ENCODE data around the gene CHMP4B. TPM values are rescaled to one million over a fixed set of nuclear protein-coding genes. Genes with fewer than 3 reads are reported as not detected.
A peak's percentile ranks its signal among the peaks of the same experiment; 100 is the strongest.

CHMP4B gene, protein sequence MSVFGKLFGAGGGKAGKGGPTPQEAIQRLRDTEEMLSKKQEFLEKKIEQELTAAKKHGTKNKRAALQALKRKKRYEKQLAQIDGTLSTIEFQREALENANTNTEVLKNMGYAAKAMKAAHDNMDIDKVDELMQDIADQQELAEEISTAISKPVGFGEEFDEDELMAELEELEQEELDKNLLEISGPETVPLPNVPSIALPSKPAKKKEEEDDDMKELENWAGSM
- 68.2 TPM for polyA plus RNA-seq (2013, experiment 1 of 2)
- polyA plus RNA-seq (2013, experiment 2 of 2), result 67.4 TPM

- Histone ChIP-seq H3K27ac (replicated peaks; ENCODE audit: low read length) (peak within 1 kb of the TSS; percentile 31), H3K14ac (ENCODE audit: low read length) (peak within 1 kb of the TSS; percentile 60), H4K8ac (ENCODE audit: low read depth, low read length) (no peak within 1 kb of the TSS), H2BK5ac (ENCODE audit: low read length) (peak within 1 kb of the TSS; percentile 40), H3K9ac (ENCODE audit: low read depth, low read length, poor library complexity) (peak within 1 kb of the TSS; percentile 94), H3K4ac (ENCODE audit: low read length) (no peak within 1 kb of the TSS), H3K36me3 (replicated peaks in 1 of 2; ENCODE audit: control insufficient read depth in 2 of 2, insufficient read depth in 2 of 2, low read length in 2 of 2) (peaks cover 0 to 15% of the 10 kb centered on the region in 2 donors), H2BK120ac (ENCODE audit: low read depth, low read length) (no peak within 1 kb of the TSS), H2BK12ac (ENCODE audit: low read length) (no peak within 1 kb of the TSS), H3K18ac (ENCODE audit: low read length) (peak within 1 kb of the TSS; percentile 77), H3K79me1 (ENCODE audit: low read depth, low read length) (peaks cover 11% of the 10 kb centered on the region), H3K4me1 (ENCODE audit: control insufficient read depth in 2 of 2, insufficient read depth in 1 of 2, low read depth in 1 of 2, low read length in 2 of 2) (peaks cover 5% of the 10 kb centered on the region in 2 donors), H2AK5ac (ENCODE audit: low read depth, low read length) (no peak within 1 kb of the TSS), H2AFZ (ENCODE audit: low read length) (peak within 1 kb of the TSS; percentile 87), H4K91ac (ENCODE audit: low read depth, low read length, poor library complexity) (no peak within 1 kb of the TSS), H3K4me3 (ENCODE audit: low read length in 2 of 2) (peak within 1 kb of the TSS; percentile 86 to 88), H3K23ac (ENCODE audit: low read depth, low read length, poor library complexity) (peak within 1 kb of the TSS; percentile 32), H2BK15ac (ENCODE audit: low read length) (no peak within 1 kb of the TSS), H3K4me2 (ENCODE audit: insufficient read depth, low read length, poor library complexity, severe bottlenecking) (peak within 1 kb of the TSS; percentile 69), H3K9me3 (replicated peaks in 1 of 2; ENCODE audit: control insufficient read depth in 2 of 2, insufficient read depth in 1 of 2, low read depth in 1 of 2, low read length in 2 of 2) (no peaks in the 10 kb centered on the region), H3K27me3 (ENCODE audit: control insufficient read depth in 3 of 3, insufficient read depth in 3 of 3, low read depth in 1 of 3, low read length in 3 of 3) (no peaks in the 10 kb centered on the region)
- no CpG with 5 or more reads among the region's 71 CpGs for WGBS, 2 donors (ENCODE audit: extremely low coverage in 2 of 2, insufficient read length in 2 of 2, insufficient replicate concordance in 1 of 2)
- DNase-seq (ENCODE audit: low spot score), result peak; percentile 97
Observed at GRCh38 chr20:33810885-33811775, at the start of gene CHMP4B. Gene CHMP4B, plus strand, starts transcription at chr20:33811348. Its CDS starts 121 bp downstream, at chr20:33811469.

GRCh38 chr20:33761698-33762250 lies 49.4 kb upstream of the CHMP4B start:
- Histone ChIP-seq H3K4me1 (ENCODE audit: control insufficient read depth in 2 of 2, insufficient read depth in 1 of 2, low read depth in 1 of 2, low read length in 2 of 2) (no peaks in the 10 kb centered on the region), H3K9me3 (replicated peaks in 1 of 2; ENCODE audit: control insufficient read depth in 2 of 2, insufficient read depth in 1 of 2, low read depth in 1 of 2, low read length in 2 of 2) (peaks cover 0 to 7% of the 10 kb centered on the region in 2 donors), H3K27me3 (ENCODE audit: control insufficient read depth in 3 of 3, insufficient read depth in 3 of 3, low read depth in 1 of 3, low read length in 3 of 3) (no peaks in the 10 kb centered on the region)

GRCh38 chr20:33765099-33765498 lies 46.0 kb upstream of the CHMP4B start:
- no peaks in the 10 kb centered on the region for H3K36me3 ChIP-seq (replicated peaks in 1 of 2; ENCODE audit: control insufficient read depth in 2 of 2, insufficient read depth in 2 of 2, low read length in 2 of 2)
- peaks cover 2% of the 10 kb centered on the region for H3K79me1 ChIP-seq (ENCODE audit: low read depth, low read length)
- H4K8ac ChIP-seq (ENCODE audit: low read depth, low read length), result no peak overlapping the region
- H3K4me1 ChIP-seq (ENCODE audit: control insufficient read depth in 2 of 2, insufficient read depth in 1 of 2, low read depth in 1 of 2, low read length in 2 of 2), result no peaks in the 10 kb centered on the region
- DNase-seq (ENCODE audit: low spot score), result no peak
- H2BK15ac ChIP-seq (ENCODE audit: low read length), result no peak overlapping the region
- no peak overlapping the region for H2BK120ac ChIP-seq (ENCODE audit: low read depth, low read length)
- H4K91ac ChIP-seq (ENCODE audit: low read depth, low read length, poor library complexity), result no peak overlapping the region
- H3K4me3 ChIP-seq (ENCODE audit: low read length in 2 of 2), result no peak overlapping the region
- H3K9me3 ChIP-seq (replicated peaks in 1 of 2; ENCODE audit: control insufficient read depth in 2 of 2, insufficient read depth in 1 of 2, low read depth in 1 of 2, low read length in 2 of 2), result no peaks in the 10 kb centered on the region
- H3K18ac ChIP-seq (ENCODE audit: low read length), result no peak overlapping the region
- no peak overlapping the region for H3K9ac ChIP-seq (ENCODE audit: low read depth, low read length, poor library complexity)
- no peak overlapping the region for H2BK5ac ChIP-seq (ENCODE audit: low read length)
- no peak overlapping the region for H3K23ac ChIP-seq (ENCODE audit: low read depth, low read length, poor library complexity)
- no peak overlapping the region for H3K27ac ChIP-seq (replicated peaks; ENCODE audit: low read length)
- H2AFZ ChIP-seq (ENCODE audit: low read length), result no peak overlapping the region
- WGBS, 2 donors (ENCODE audit: extremely low coverage in 2 of 2, insufficient read length in 2 of 2, insufficient replicate concordance in 1 of 2), result no CpG with 5 or more reads among the region's 2 CpGs
- H3K27me3 ChIP-seq (ENCODE audit: control insufficient read depth in 3 of 3, insufficient read depth in 3 of 3, low read depth in 1 of 3, low read length in 3 of 3), result no peaks in the 10 kb centered on the region
- H3K4me2 ChIP-seq (ENCODE audit: insufficient read depth, low read length, poor library complexity, severe bottlenecking), result no peak overlapping the region
- no peak overlapping the region for H3K14ac ChIP-seq (ENCODE audit: low read length)
- H3K4ac ChIP-seq (ENCODE audit: low read length), result no peak overlapping the region
- H2BK12ac ChIP-seq (ENCODE audit: low read length), result no peak overlapping the region
- H2AK5ac ChIP-seq (ENCODE audit: low read depth, low read length), result no peak overlapping the region

More at GRCh38 chr20:33761698-33762250, 49.4 kb upstream of the CHMP4B start:
- Histone ChIP-seq H4K8ac (ENCODE audit: low read depth, low read length) (no peak overlapping the region), H3K79me1 (ENCODE audit: low read depth, low read length) (peaks cover 2% of the 10 kb centered on the region), H2BK12ac (ENCODE audit: low read length) (no peak overlapping the region), H3K18ac (ENCODE audit: low read length) (peak overlapping the region; percentile 49), H4K91ac (ENCODE audit: low read depth, low read length, poor library complexity) (no peak overlapping the region), H2AK5ac (ENCODE audit: low read depth, low read length) (no peak overlapping the region), H2BK15ac (ENCODE audit: low read length) (no peak overlapping the region), H3K36me3 (replicated peaks in 1 of 2; ENCODE audit: control insufficient read depth in 2 of 2, insufficient read depth in 2 of 2, low read length in 2 of 2) (no peaks in the 10 kb centered on the region), H3K4ac (ENCODE audit: low read length) (no peak overlapping the region), H2BK5ac (ENCODE audit: low read length) (peak overlapping the region; percentile 19), H3K27ac (replicated peaks; ENCODE audit: low read length) (no peak overlapping the region), H3K23ac (ENCODE audit: low read depth, low read length, poor library complexity) (no peak overlapping the region), H3K4me3 (ENCODE audit: low read length in 2 of 2) (peak overlapping the region in 1 of 2 donors; percentile 50), H2AFZ (ENCODE audit: low read length) (no peak overlapping the region), H2BK120ac (ENCODE audit: low read depth, low read length) (no peak overlapping the region), H3K9ac (ENCODE audit: low read depth, low read length, poor library complexity) (no peak overlapping the region), H3K4me2 (ENCODE audit: insufficient read depth, low read length, poor library complexity, severe bottlenecking) (no peak overlapping the region), H3K14ac (ENCODE audit: low read length) (no peak overlapping the region)
- DNase-seq (ENCODE audit: low spot score), result no peak
- whole genome bisulfite sequencing, 2 donors (ENCODE audit: extremely low coverage in 2 of 2, insufficient read length in 2 of 2, insufficient replicate concordance in 1 of 2), result no CpG with 5 or more reads among the region's 13 CpGs

DNA sequence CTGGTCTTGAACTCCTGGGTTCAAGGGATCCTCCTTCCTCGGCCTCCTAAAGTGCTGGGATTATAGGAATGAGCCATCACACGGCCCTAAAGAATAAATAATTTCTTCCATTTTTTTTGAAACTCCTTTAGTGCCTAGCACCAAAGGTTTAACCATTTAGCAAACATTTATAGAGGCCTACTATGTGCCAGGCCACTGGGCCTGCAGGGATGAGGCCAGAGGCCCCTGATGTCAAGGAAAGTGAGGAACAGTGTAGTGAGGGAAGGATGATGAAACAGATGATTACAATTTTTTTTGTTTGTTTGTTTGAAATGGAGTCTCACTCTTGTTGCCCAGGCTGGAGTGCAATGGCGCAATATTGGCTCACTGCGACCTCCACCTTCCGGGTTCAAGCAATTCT lies 45.6 kb upstream of the CHMP4B start:
- no peak overlapping the region for H3K23ac ChIP-seq (ENCODE audit: low read depth, low read length, poor library complexity)
- H4K8ac ChIP-seq (ENCODE audit: low read depth, low read length), result no peak overlapping the region
- H2BK120ac ChIP-seq (ENCODE audit: low read depth, low read length), result no peak overlapping the region
- no peak overlapping the region for H2BK5ac ChIP-seq (ENCODE audit: low read length)
- H3K9me3 ChIP-seq (replicated peaks in 1 of 2; ENCODE audit: control insufficient read depth in 2 of 2, insufficient read depth in 1 of 2, low read depth in 1 of 2, low read length in 2 of 2), result no peaks in the 10 kb centered on the region
- no peak overlapping the region for H2AK5ac ChIP-seq (ENCODE audit: low read depth, low read length)
- no peak for DNase-seq (ENCODE audit: low spot score)
- H3K27me3 ChIP-seq (ENCODE audit: control insufficient read depth in 3 of 3, insufficient read depth in 3 of 3, low read depth in 1 of 3, low read length in 3 of 3), result no peaks in the 10 kb centered on the region
- no peak overlapping the region for H3K18ac ChIP-seq (ENCODE audit: low read length)
- H3K36me3 ChIP-seq (replicated peaks in 1 of 2; ENCODE audit: control insufficient read depth in 2 of 2, insufficient read depth in 2 of 2, low read length in 2 of 2), result no peaks in the 10 kb centered on the region
- H2BK15ac ChIP-seq (ENCODE audit: low read length), result no peak overlapping the region
- no peak overlapping the region for H3K4me3 ChIP-seq (ENCODE audit: low read length in 2 of 2)
- H3K14ac ChIP-seq (ENCODE audit: low read length), result no peak overlapping the region
- no CpG with 5 or more reads among the region's 5 CpGs for WGBS, 2 donors (ENCODE audit: extremely low coverage in 2 of 2, insufficient read length in 2 of 2, insufficient replicate concordance in 1 of 2)
- no peak overlapping the region for H4K91ac ChIP-seq (ENCODE audit: low read depth, low read length, poor library complexity)
- no peak overlapping the region for H3K4me2 ChIP-seq (ENCODE audit: insufficient read depth, low read length, poor library complexity, severe bottlenecking)
- no peak overlapping the region for H2AFZ ChIP-seq (ENCODE audit: low read length)
- H3K79me1 ChIP-seq (ENCODE audit: low read depth, low read length), result peaks cover 2% of the 10 kb centered on the region
- no peak overlapping the region for H3K4ac ChIP-seq (ENCODE audit: low read length)
- H2BK12ac ChIP-seq (ENCODE audit: low read length), result no peak overlapping the region
- H3K27ac ChIP-seq (replicated peaks; ENCODE audit: low read length), result no peak overlapping the region
- no peaks in the 10 kb centered on the region for H3K4me1 ChIP-seq (ENCODE audit: control insufficient read depth in 2 of 2, insufficient read depth in 1 of 2, low read depth in 1 of 2, low read length in 2 of 2)
- H3K9ac ChIP-seq (ENCODE audit: low read depth, low read length, poor library complexity), result no peak overlapping the region
